Loucy (cell line): Measurements from ENCODE around the gene MCC.

ENCODE experiments used
- EZH2phosphoT487 ChIP-seq: fragments of 200-600 bp; IDR thresholded peaks from 2 replicates; pipeline ENCODE4 v1.6.1; 2018; ENCODE audit warnings: antibody characterized with exemption, mild to moderate bottlenecking, moderate library complexity, borderline replicate concordance
- TF ChIP-seq, protein P1 (sequence below): fragments of 200-600 bp; sonication (generic); conservative IDR thresholded peaks from 2 replicates; pipeline ENCODE4 v1.5.1; 2014; ENCODE audit warnings: mild to moderate bottlenecking, antibody characterized with exemption, low read length

DNA sequence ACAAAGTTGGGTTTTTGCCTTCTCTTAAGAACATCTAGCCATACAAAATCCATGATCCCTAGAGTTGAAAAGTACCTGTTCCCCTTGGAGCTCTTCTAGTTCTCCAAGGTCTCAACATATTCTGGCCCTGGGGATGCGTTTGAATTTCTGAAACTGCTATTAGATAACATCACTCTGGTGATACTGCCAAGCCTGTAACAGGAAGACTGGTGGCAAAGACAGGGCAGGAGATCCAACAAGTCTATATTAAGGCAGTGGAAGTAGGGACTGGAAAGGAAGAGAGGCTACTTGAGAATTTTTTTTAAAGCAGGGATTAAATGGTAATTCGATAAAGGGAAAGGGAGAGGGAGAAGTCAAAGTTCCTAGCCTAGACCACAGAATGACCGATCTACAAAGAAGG, 264.9 kb downstream of the MCC start:
- TF ChIP-seq, protein P1, sequence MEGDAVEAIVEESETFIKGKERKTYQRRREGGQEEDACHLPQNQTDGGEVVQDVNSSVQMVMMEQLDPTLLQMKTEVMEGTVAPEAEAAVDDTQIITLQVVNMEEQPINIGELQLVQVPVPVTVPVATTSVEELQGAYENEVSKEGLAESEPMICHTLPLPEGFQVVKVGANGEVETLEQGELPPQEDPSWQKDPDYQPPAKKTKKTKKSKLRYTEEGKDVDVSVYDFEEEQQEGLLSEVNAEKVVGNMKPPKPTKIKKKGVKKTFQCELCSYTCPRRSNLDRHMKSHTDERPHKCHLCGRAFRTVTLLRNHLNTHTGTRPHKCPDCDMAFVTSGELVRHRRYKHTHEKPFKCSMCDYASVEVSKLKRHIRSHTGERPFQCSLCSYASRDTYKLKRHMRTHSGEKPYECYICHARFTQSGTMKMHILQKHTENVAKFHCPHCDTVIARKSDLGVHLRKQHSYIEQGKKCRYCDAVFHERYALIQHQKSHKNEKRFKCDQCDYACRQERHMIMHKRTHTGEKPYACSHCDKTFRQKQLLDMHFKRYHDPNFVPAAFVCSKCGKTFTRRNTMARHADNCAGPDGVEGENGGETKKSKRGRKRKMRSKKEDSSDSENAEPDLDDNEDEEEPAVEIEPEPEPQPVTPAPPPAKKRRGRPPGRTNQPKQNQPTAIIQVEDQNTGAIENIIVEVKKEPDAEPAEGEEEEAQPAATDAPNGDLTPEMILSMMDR = no peak
- TF ChIP-seq EZH2phosphoT487 = no peak
